Measurements from ENCODE around the gene PDXP.
"Not testable (repeated sequence)": the region's sequence is repeated elsewhere in the genome, so short reads cannot be mapped to it uniquely, and the experiment has no call there.

PDXP gene

GRCh38 chr22:37675930-37676735 is 17.6 kb downstream of the PDXP start:
- peak; percentile 38 for DNase-seq

DNA sequence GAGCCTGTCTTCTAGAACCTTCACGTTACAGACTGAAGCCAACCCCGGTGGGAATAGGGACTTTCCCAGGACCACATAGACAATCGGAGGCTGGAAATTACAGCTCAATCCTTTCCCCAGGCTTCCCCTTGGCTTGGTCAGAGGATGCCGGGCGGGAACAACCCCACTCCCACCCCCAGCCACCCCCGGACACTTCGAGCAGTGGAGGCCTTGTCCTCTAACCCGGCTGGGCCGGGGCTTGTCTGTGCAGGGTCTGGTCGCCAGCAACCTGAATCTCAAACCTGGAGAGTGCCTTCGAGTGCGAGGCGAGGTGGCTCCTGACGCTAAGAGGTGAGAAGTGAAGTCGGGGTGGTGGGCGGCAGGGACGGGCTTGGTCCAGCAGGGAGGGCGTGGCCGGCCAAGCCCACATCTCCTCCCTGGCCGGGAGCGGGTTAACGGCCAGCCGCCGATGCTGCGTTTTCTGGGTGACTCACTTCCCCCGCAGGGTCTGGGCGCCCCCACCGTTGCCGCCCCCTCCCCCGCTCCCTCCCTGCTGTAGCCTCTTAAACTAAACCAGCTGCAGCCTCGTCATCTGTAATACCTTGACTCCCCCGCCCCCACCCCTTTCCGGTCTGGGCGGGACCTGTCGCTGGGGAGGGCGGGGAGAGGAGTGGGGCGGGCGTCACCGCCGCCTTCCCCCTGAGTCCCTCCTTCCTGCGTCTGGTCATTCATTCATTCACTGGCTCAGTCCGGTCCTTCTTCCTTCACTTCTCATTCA is 18.4 kb downstream of the PDXP start:
- DNase-seq: peak; percentile 91

DNA sequence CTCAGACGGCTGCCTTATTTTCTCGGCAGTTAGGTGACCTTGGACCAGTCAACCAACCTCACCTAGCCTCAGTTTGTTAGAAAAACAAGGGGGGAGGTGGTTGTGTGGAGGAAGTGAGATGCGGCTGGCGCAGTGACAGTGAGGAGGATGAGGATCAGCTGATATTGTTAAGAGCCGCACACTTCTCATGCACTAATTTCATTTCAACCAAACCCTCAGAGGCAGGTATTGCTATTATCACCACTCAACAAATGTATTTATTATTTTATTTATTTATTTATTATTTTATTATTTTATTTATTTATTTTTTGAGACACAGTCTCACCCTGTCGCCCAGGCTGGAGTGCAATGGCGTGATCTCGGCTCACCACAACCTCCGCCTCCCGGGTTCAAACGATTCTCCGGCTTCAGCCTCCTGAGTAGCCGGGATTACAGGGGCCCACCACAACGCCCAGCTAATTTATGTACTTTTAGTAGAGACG is 19.0 kb downstream of the PDXP start:
- DNase-seq: no peak

DNA sequence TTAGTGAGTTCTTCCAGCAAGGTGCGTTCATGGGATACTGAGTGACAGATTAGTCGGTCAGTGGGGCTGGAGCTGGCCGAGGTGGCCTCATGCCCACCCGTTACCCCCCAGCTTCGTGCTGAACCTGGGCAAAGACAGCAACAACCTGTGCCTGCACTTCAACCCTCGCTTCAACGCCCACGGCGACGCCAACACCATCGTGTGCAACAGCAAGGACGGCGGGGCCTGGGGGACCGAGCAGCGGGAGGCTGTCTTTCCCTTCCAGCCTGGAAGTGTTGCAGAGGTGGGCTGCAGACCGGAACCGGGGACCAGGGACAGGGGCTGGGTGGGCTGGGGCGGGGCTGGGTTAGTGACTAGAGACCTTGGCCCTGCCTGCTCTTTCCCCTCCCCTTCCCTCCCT is 19.8 kb downstream of the PDXP start:
- DNase-seq: no peak

DNA sequence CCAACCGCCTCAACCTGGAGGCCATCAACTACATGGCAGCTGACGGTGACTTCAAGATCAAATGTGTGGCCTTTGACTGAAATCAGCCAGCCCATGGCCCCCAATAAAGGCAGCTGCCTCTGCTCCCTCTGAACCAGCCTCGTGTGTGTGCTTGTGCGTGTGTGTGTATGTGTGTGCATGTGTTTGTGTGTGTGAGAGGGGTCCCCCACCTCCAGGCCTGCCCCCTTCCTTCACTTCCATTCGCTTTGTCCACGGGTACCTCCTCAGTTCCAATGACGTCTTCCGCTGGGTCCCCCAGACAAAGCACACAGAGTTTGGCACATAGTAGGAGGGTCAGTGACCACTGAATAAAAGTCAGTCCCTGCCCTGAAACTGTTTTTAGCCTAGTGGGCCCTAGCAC is 21.1 kb downstream of the PDXP start:
- DNase-seq: no peak

DNA sequence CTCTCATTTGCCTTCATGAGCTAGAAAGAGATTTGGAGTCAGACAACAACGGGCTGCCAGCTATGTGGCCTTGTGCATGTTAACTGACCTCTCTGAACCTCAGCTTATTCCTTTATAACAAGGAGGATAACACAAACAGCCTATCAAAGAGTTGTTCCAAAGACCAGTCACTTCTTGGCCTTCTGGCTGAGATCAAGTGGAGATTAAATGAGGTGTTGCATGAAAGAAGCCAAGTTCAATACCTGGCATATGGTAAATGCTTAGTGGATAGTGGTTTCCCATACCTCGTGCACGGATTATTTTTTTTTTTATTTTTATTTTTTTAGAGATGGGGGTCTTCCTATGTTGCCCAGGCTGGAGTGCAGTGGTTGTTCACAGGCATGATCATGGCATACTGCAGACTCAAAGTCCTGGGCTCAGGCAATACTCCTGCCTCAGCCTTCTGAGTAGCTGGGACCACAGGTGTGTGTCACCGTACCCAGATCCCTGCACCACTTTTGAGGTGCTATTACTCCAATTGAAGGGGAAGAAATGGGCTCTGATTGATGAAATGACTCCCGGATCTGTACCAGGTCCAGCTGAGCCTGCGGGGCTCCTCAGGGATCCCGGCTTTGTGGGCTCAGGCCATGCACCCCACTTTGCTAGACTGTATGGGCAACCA is 21.8 kb downstream of the PDXP start:
- no peak for DNase-seq

- DNase-seq: no peak
Measured at GRCh38 chr22:37681001-37681424, 22.5 kb downstream of the PDXP start.

- DNase-seq: peak; percentile 54
Measured at GRCh38 chr22:37681556-37682049, 23.1 kb downstream of the PDXP start.

DNA sequence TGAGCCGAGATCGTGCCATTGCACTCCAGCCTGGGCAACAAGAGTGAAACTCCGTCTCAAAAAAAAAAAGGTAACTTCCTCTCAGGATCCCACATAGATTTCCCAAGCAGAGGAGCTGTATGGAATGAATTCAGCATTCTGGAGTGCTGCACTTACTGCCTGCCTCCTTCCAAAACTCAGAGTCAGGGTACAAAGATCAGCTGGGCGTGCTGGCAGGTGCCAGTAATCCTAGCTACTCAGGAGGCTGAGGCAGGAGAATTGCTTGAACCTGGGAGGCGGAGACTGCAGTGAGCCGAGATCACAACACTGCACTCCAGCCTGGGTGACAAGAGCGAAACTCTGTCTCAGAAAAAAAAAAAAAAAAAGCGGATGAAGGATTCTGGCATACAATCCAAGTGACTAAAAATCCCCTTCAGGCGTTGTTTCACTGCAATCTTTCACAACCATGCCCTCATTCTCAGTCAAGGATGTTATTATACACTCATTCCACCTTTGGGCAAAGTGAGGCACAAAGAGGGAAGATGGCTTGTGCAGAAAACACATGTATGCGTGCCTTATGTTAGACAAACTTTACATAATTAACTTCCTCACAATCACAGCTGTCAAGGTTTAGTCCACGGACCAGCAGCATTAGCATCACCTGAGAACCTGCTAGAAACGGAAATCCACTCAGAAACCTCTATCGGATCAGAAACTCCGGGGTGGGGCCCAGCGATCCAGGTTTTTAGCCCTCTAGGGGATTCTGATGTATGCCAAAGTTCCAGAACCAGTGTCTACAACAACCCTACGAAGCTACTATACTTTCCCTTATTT is 26.5 kb downstream of the PDXP start:
- no peak for DNase-seq

GRCh38 chr22:37686002-37686982 is 27.8 kb downstream of the PDXP start, which contains the start of gene NOL12:
NOL12 (plus strand) TSS chr22:37686343; CDS start chr22:37686393, 50 bp downstream.
- peak; percentile 63 for DNase-seq

- no peak for DNase-seq
Measured at GRCh38 chr22:37690407-37690806, 31.9 kb downstream of the PDXP start.

DNA sequence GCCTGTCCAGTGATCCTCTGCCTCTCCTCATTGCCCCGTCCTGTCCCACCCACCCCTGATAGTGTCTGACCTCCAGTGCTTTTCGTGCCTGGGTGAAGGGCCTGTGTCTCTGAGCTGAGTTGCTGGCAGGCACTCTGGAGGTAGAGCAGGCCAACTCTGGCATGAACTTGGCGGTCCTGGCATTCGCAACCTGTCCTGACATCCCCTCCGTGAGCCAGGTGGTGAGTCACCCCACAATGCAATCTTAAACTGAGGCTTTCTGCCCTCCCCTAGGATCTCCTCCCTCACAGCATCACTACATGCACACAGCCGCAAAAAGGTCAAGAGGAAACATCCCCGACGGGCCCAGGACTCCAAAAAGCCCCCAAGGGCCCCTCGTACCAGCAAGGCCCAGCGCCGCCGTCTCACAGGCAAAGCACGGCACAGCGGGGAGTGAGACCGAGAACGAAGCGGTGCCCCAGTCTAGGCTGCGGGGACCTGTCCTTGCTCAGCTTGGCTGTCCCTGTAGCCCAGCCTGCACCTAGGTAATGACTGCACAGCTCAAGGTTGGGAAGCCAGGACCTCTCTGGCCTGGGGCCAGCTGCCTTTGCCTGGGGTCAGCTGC is 32.5 kb downstream of the PDXP start:
- no peak for DNase-seq

GRCh38 chr22:37692627-37693285 is 34.2 kb downstream of the PDXP start:
- DNase-seq: no peak

- DNase-seq: not testable (repeated sequence)
Measured at GRCh38 chr22:37694131-37694530, 35.6 kb downstream of the PDXP start.

GRCh38 chr22:37696260-37696656 is 37.7 kb downstream of the PDXP start:
- DNase-seq: not testable (repeated sequence)

- DNase-seq: peak; percentile 74
Measured at GRCh38 chr22:37696657-37697537, 38.4 kb downstream of the PDXP start, which contains the start of gene TRIOBP. TRIOBP (plus strand) TSS chr22:37697048; CDS start chr22:37701366, 4,318 bp downstream.

- no peak for DNase-seq
Measured at GRCh38 chr22:37697538-37697835, 39.0 kb downstream of the PDXP start.

- no peak for DNase-seq
Measured at GRCh38 chr22:37701141-37701786, 42.7 kb downstream of the PDXP start.

Data from T-helper 9 cell (primary cell).